ENCODE results near the gene TLE5.
A peak's percentile ranks its signal among the peaks of the same experiment; 100 is the strongest.
"Not testable (repeated sequence)": the region's sequence is repeated elsewhere in the genome, so short reads cannot be mapped to it uniquely, and the experiment has no call there.

The TLE5 gene

GRCh38 chr19:3058821-3059314 lies 3.4 kb downstream of the TLE5 start:
- no peak for DNase-seq

- DNase-seq: no peak
Measured at GRCh38 chr19:3058009-3058820, 4.1 kb downstream of the TLE5 start.

GRCh38 chr19:3057275-3057714 lies 5.0 kb downstream of the TLE5 start:
- no peak for DNase-seq

- DNase-seq: peak; percentile 91
Measured at GRCh38 chr19:3056417-3057088, 5.7 kb downstream of the TLE5 start.

- peak; percentile 91 for DNase-seq
Measured at GRCh38 chr19:3055741-3056416, 6.4 kb downstream of the TLE5 start.

GRCh38 chr19:3054972-3055740 lies 7.1 kb downstream of the TLE5 start:
- no peak for DNase-seq

GRCh38 chr19:3054265-3054971 lies 7.9 kb downstream of the TLE5 start:
- DNase-seq: no peak

- no peak for DNase-seq
Measured at GRCh38 chr19:3053780-3054179, 8.5 kb downstream of the TLE5 start.

- DNase-seq: no peak
Measured at GRCh38 chr19:3053218-3053621, 9.1 kb downstream of the TLE5 start.

GRCh38 chr19:3050016-3050415 lies 12.3 kb downstream of the TLE5 start:
- DNase-seq: not testable (repeated sequence)

GRCh38 chr19:3049089-3049488 lies 13.2 kb downstream of the TLE5 start:
- no peak for DNase-seq

- no peak for DNase-seq
Measured at GRCh38 chr19:3048190-3048533, 14.1 kb downstream of the TLE5 start.

- DNase-seq: peak; percentile 91
Measured at GRCh38 chr19:3047496-3048189, 14.7 kb downstream of the TLE5 start.

GRCh38 chr19:3046698-3047495 lies 15.4 kb downstream of the TLE5 start:
- peak; percentile 77 for DNase-seq

GRCh38 chr19:3045885-3046697 lies 16.2 kb downstream of the TLE5 start:
- no peak for DNase-seq

- DNase-seq: no peak
Measured at GRCh38 chr19:3045191-3045590, 17.1 kb downstream of the TLE5 start.

GRCh38 chr19:3042621-3043267 lies 19.6 kb downstream of the TLE5 start:
- no peak for DNase-seq

- DNase-seq: no peak
Measured at GRCh38 chr19:3041761-3042620, 20.3 kb downstream of the TLE5 start.
